ENCODE results near the gene MYO1B.

GRCh38 chr2:191233533-191233932 lies 11.7 kb upstream of the MYO1B start:
- TF ChIP-seq CTCF (IDR thresholded peaks at IDR 0.05) (no peak), POLR2A (IDR thresholded peaks at IDR 0.05) (no peak), POLR2AphosphoS5 (IDR thresholded peaks at IDR 0.05) (no peak)

All from upper lobe of left lung (tissue), 4 donors.